Measurements from ENCODE around the gene LTBP2.
A peak's percentile ranks its signal among the peaks of the same experiment; 100 is the strongest.
"Not testable (repeated sequence)": the region's sequence is repeated elsewhere in the genome, so short reads cannot be mapped to it uniquely, and the experiment has no call there.

LTBP2 gene

GRCh38 chr14:74551431-74552371, 60.3 kb downstream of the LTBP2 start:
- DNase-seq (ENCODE audit: low read depth in 2 of 2): no peak

DNA sequence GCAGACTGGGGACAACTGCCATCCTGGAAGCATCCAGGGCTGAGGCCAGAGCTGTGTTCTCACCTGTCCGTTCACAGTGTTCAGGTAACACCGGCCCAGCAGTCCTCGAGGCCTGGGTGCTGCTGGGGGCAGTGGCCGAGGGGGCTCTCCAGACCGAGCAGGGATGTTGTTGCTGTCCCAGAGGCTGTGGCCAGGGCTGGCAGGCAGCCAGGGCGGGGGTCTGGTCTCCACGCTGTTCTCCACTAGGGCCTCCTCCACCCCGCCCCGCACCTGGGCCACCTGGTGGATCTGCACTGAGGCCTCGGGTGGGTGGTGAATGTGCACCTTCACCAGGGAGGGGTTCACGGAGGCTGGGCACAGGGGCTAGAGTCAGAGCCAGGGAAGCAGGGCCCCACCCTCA, 61.0 kb downstream of the LTBP2 start:
- DNase-seq (ENCODE audit: low read depth in 2 of 2): no peak

- no peak for DNase-seq (ENCODE audit: low read depth in 2 of 2)
These were observed 62.0 kb downstream of the LTBP2 start for GRCh38 chr14:74550071-74550470.

DNA sequence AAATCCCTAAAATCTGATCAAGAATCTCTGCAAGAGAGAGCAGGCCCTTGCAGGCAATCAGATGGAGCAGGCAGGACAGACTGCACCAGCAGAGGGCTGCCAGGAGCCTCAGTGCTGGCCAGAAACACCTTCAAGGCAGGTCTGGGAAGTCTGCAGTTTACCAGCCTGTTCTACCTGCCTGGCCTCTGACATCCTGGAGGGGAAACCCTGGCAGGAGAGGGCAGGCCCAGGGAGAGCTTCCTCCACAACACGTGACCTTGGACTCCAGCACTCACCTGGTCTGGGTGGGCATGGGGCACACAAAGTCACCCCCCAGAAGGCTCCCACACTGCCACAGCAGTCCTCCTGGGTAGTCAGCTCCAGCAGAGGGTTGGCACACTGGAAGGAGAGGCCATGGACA, 62.4 kb downstream of the LTBP2 start:
- no peak for DNase-seq (ENCODE audit: low read depth in 2 of 2)

DNA sequence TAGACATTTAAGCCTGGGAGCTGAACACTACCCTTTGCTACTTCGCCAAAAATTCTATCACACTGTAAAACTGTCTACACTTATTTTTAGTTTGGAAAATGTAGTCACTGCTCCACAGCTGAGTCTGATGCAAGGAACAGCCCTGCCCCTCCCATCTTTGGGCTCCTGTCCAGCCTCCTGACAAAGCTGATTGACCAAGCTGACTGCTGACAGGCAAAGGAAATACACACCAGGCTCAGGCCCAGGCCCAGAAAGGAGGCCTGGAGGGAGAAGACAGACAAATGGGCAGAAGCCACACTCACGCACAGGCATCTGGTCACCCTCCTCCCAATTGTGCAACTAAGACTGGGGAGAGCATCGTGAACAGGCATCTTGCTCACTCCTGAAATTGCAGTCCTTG, 63.2 kb downstream of the LTBP2 start:
- DNase-seq (ENCODE audit: low read depth in 2 of 2): peak; percentile 84 to 88

- DNase-seq (ENCODE audit: low read depth in 2 of 2): no peak
These were observed 64.6 kb downstream of the LTBP2 start for GRCh38 chr14:74547331-74547927.

DNA sequence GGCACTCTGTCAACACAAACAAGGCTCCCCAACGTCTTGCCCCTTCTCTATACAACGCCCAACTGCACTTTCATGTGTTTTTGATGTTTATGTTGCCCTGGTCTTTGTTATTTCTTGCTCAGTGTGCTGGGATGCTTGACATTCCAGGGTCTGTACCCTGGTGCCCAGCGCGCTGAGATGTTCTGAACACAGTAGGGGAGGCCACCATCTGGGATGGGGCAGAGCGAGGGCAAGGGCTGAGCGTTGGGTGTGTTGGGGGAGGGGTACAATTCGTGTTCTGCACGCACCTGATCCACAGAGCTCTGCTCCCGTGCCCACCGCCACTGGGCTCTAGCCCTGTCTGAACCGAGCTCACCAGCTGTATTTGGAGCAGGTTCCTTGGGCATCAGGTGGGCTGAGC, 65.6 kb downstream of the LTBP2 start:
- no peak for DNase-seq (ENCODE audit: low read depth in 2 of 2)

DNA sequence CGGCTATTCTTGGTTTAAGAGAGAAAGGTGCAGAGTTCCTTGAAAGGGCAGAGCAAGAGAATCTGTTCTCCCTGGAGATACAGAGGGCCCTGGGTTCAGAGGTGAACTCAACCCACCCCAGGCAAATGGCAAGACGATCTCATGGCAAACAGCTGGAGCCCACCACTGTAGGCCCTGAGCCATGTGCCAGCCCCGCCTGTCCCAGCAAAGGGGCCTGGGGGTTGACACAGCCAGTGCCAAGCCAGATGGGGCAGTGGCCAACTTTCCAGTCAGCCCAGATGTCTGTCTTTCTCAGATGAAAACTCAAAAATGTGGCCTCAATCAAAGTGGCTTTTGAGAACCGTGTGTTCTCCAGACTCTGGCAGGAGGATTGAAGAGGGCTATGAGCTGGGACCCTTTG, 66.7 kb downstream of the LTBP2 start:
- no peak for DNase-seq (ENCODE audit: low read depth in 2 of 2)

- DNase-seq (ENCODE audit: low read depth in 2 of 2): no peak
These were observed 68.1 kb downstream of the LTBP2 start for GRCh38 chr14:74543771-74544438.

- no peak for DNase-seq (ENCODE audit: low read depth in 2 of 2)
These were observed 69.9 kb downstream of the LTBP2 start for GRCh38 chr14:74542056-74542685.

DNA sequence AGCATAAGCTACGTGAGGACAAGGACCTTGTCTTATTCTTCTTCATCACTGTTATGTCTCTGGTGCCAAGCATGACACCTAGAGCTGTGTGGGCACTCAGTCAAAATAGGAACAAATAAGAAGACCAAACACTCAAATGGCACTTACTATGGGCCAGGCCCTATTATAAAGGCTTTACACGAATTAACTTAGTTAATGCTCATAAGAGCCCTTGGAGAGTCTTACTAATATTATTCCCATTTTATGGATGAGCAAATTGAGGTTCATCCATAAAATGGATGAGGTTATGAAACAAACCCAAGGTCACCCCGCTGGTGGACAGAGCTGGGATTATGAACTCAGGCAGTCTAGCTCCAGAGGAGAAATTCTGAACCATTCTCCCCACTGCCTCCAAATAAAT, 70.8 kb downstream of the LTBP2 start:
- no peak for DNase-seq (ENCODE audit: low read depth in 2 of 2)

DNA sequence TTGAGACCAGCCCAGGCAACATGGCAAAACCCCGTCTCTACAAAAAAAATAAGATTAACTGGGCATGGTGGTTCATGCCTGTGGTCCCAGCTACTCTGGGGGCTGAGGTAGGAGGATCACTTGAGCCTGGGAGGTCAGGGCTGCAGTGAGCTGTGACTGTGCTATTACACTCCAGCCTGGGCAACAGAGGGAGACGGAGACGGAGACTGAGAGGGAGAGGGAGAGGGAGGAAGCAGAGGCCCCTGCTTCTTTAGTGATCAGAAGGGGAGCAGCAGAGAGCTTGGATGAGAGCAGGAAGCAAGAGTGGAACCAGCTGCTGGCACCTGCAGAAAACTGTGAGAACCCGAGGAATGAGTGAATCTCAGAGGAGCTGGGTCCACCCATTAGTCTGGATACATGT, 72.5 kb downstream of the LTBP2 start:
- DNase-seq (ENCODE audit: low read depth in 2 of 2): no peak

DNA sequence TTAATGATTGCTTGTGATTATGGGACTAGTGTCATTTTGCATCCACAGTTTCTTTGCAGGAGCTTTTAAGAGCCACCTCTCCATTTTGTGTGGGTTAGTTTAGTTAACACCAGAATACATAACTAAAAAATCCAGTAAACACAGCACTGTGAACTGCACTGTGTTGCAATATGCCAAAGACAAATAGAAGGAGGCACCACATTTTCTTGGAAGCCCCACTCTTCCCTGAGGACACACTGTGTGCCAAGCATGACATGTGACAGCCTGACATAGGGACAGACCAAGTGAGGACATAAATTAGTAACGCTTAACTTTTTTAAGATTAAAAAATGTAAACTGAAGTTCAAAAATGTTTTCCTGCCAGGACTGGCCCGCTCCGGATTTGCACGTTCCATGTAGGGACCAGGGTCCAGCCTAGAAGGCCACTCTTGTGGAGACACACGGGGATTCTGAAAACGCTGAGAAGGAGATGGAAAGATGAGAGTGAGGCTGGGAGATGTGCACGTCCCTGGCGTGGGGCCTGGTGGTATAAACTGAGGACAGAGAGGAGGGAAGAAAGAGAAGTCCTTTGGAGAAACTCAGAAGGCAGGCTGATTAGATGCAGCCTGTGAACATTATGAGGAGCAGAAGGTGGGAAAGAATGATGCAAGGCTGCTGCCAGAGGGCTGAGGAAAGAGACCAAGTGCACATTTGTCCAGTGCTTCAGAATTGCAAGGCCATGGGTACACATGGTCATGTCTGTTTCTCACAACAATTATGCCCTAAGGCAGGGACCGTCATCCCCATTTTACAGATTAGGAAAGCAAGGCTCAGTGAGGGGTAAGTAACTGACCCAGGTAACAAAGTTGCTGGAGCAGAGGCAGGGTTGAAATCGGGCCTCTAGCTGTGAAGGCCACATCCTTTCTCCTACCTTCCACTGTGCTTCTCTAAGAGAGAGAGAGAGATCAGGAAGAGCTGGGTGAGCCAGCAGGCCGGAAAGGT, 73.3 kb downstream of the LTBP2 start:
- no peak for DNase-seq (ENCODE audit: low read depth in 2 of 2)

- DNase-seq (ENCODE audit: low read depth in 2 of 2): not testable (repeated sequence)
These were observed 75.7 kb downstream of the LTBP2 start for GRCh38 chr14:74536336-74536735.

DNA sequence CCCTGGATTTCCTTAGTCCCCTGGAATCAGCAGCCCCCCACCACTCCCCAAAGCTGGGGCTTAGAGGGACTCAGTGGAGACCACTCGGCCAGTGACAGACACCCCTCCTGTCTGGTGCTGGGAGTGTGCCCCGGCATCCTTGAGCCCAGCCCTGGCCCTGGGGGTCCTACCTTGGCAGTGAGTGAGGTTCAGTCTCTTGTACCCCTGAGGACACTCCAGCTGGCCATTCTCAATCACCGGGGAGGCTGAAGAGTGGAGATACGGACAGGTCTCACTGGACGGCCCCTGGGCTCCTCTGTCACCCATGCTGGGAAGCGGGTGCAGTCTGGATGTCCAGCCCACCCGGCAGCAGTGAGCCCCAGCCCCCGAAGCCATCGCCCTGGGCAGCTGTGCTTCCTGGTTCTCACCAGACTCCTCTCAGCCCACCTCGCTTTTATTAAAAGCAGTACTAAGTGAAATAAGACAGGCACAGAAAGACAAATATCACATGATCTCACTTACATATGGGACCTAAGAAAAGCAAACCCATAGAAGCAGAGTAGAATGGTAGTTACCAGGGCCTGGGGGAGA, 76.2 kb downstream of the LTBP2 start:
- DNase-seq (ENCODE audit: low read depth in 2 of 2): no peak

GRCh38 chr14:74533576-74533975, 78.5 kb downstream of the LTBP2 start:
- no peak for DNase-seq (ENCODE audit: low read depth in 2 of 2)

DNA sequence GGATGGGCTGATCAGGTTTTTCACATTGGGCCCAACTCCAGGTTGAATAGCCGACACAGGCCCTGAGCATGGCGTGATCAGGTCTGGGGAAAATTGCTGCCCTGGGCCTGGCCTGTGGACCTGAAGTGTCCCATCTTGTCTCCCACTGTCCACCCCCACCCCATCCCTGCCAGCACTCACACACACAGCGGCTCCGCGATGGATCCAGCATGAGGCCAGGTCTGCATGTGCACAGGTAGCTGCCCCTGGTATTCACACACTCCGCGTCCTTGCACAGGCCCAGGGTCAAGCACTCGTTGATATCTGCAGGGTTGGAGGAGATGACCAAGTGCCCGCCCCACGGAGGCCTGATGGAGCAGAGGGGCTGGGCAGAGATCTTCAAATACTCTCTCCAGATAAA, 79.8 kb downstream of the LTBP2 start:
- no peak for DNase-seq (ENCODE audit: low read depth in 2 of 2)

- no peak for DNase-seq (ENCODE audit: low read depth in 2 of 2)
These were observed 80.6 kb downstream of the LTBP2 start for GRCh38 chr14:74531467-74531866.

DNA sequence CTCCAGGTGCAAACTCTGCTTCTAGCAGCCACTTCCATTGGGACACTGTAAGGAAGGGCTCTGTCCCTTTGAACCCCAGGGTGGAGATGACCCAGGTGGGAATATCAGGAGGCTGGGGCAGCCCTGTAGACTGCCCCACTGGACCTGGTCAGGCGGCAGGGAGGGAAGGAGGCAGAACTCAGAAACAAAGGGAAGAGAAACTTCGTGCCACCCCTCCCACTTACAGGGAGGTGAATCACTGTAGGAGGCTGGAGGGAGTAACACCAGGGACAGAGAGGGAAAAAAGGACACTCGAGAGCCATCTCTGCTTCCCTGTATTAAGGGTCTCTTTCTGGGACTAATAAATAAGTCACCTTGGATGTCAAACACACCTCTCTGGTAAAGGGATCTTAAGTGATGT, 81.0 kb downstream of the LTBP2 start:
- DNase-seq (ENCODE audit: low read depth in 2 of 2): no peak

- no peak for DNase-seq (ENCODE audit: low read depth in 2 of 2)
These were observed 83.2 kb downstream of the LTBP2 start for GRCh38 chr14:74528886-74529285.

DNA sequence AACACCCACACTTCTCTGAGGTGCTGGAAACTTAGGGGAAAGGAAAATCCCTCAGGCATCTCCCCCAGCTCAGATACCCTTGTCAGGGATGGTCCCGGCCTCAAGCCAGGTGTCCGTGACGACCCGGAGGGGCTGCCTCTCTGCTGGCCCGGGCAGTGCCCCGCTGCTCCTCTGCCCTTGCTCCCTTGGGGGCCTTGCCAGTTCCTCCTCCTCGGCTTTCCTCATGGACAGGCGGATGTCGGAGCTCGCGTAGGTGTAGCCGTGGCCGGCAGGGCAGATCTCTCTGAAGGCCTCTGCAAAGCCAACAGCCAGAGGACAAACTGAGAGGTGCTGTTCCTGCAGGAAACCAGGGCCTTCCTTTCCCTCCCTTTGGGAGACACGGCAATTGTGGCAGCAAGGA, 83.6 kb downstream of the LTBP2 start:
- DNase-seq (ENCODE audit: low read depth in 2 of 2): no peak

Measured in fibroblast of skin of left biceps (primary cell).